Mesendoderm (in vitro differentiated cells): Measurements from ENCODE around the gene BLOC1S5.
A peak's percentile ranks its signal among the peaks of the same experiment; 100 is the strongest.

Source experiments
- DNase-seq: peaks from one replicate; pipeline ENCODE4 v3.0.0; 2013
- H2AK5ac ChIP-seq: 2 replicates; pipeline ENCODE4 v1.6.1; 2013; ENCODE audit warnings: low read length, inconsistent platforms
- H2BK120ac ChIP-seq: 2 replicates; pipeline ENCODE4 v1.6.1; 2013; ENCODE audit warnings: low read depth, mild to moderate bottlenecking, low read length, moderate library complexity, mixed read lengths
- H2BK15ac ChIP-seq: replicated peaks from 2 replicates; pipeline ENCODE4 v1.6.1; 2013; ENCODE audit warnings: low read depth, mild to moderate bottlenecking, moderate library complexity
- H2BK5ac ChIP-seq: 2 replicates; pipeline ENCODE4 v1.6.1; 2013; ENCODE audit warnings: low read length, inconsistent platforms
- H3K18ac ChIP-seq: 2 replicates; pipeline ENCODE4 v1.6.1; 2013; ENCODE audit warnings: mild to moderate bottlenecking, low read length, mixed read lengths
- H3K23ac ChIP-seq: one replicate; pipeline ENCODE4 v1.6.1; 2013; ENCODE audit warnings: low read length
- H3K27ac ChIP-seq: 2 replicates; pipeline ENCODE4 v1.5.1; 2013; ENCODE audit warnings: low read depth, mild to moderate bottlenecking, inconsistent platforms, low read length, moderate library complexity
- H3K27me3 ChIP-seq: 2 replicates; pipeline ENCODE4 v1.6.1; 2013; ENCODE audit warnings: low read length, control low read depth, mild to moderate bottlenecking, inconsistent platforms; ENCODE audit not compliant: insufficient read depth, poor library complexity
- H3K36me3 ChIP-seq: 2 replicates; pipeline ENCODE4 v1.6.1; 2013; ENCODE audit warnings: low read length, inconsistent platforms; ENCODE audit not compliant: control insufficient read depth, insufficient read depth
- H3K4ac ChIP-seq: one replicate; pipeline ENCODE4 v1.6.1; 2013; ENCODE audit warnings: low read depth, mild to moderate bottlenecking, low read length, moderate library complexity
- H3K4me1 ChIP-seq: 2 replicates; pipeline ENCODE4 v1.6.1; 2013; ENCODE audit warnings: low read depth, low read length, inconsistent platforms; ENCODE audit not compliant: control insufficient read depth
- H3K4me2 ChIP-seq: 2 replicates; pipeline ENCODE4 v1.6.1; 2013; ENCODE audit warnings: low read length
- H3K4me3 ChIP-seq: 2 replicates; pipeline ENCODE4 v1.5.1; 2013; ENCODE audit warnings: mild to moderate bottlenecking, low read length
- H3K56ac ChIP-seq: one replicate; pipeline ENCODE4 v1.6.1; 2013; ENCODE audit warnings: low read length
- H3K79me1 ChIP-seq: 2 replicates; pipeline ENCODE4 v1.6.1; 2013; ENCODE audit warnings: low read length, inconsistent platforms
- H3K79me2 ChIP-seq: 2 replicates; pipeline ENCODE4 v1.6.1; 2013; ENCODE audit warnings: mild to moderate bottlenecking, low read length; ENCODE audit not compliant: control insufficient read depth, insufficient read depth
- H3K9ac ChIP-seq: 2 replicates; pipeline ENCODE4 v1.6.1; 2013; ENCODE audit warnings: low read length, inconsistent platforms
- H4K5ac ChIP-seq: one replicate; pipeline ENCODE4 v1.6.1; 2013; ENCODE audit warnings: low read length
- H4K8ac ChIP-seq: one replicate; pipeline ENCODE4 v1.6.1; 2013; ENCODE audit warnings: low read depth, mild to moderate bottlenecking, control low read depth, low read length, moderate library complexity
- WGBS: extraction: QIAGEN DNeasy Blood & Tissue Kit; methylation state at CpG from one replicate; pipeline ENCODE4 v1.1.7; 2013; ENCODE audit warnings: low lambda C conversion rate, missing lambda C conversion rate; ENCODE audit not compliant: insufficient coverage; ENCODE audit errors: extremely low coverage; 5-methylcytosine and 5-hydroxymethylcytosine counted together

The BLOC1S5 gene

GRCh38 chr6:8030920-8031319 lies 33.3 kb downstream of the BLOC1S5 start:
- Histone ChIP-seq H3K56ac (no peak overlapping the region), H3K4me1 (no peaks in the 10 kb centered on the region), H3K9ac (no peak overlapping the region), H2BK5ac (no peak overlapping the region), H3K23ac (no peak overlapping the region), H3K27ac (no peak overlapping the region), H3K4me2 (no peak overlapping the region), H3K36me3 (no peaks in the 10 kb centered on the region), H4K5ac (no peak overlapping the region), H3K4ac (no peak overlapping the region), H2BK120ac (no peak overlapping the region), H3K4me3 (no peak overlapping the region), H4K8ac (no peak overlapping the region), H3K27me3 (no peaks in the 10 kb centered on the region), H2BK15ac (no peak overlapping the region), H3K18ac (no peak overlapping the region), H3K79me1 (no peaks in the 10 kb centered on the region), H3K79me2 (no peaks in the 10 kb centered on the region), H2AK5ac (no peak overlapping the region)
- no peak for DNase-seq
- WGBS: no CpG with 5 or more reads among the region's 5 CpGs

- H3K9ac ChIP-seq: no peak overlapping the region
- no peak overlapping the region for H4K5ac ChIP-seq
- no peaks in the 10 kb centered on the region for H3K36me3 ChIP-seq
- DNase-seq: peak; percentile 37
- no peak overlapping the region for H3K4me3 ChIP-seq
- no peak overlapping the region for H2BK15ac ChIP-seq
- no peak overlapping the region for H2AK5ac ChIP-seq
- no peak overlapping the region for H3K4ac ChIP-seq
- no peak overlapping the region for H4K8ac ChIP-seq
- no peak overlapping the region for H3K56ac ChIP-seq
- H3K79me2 ChIP-seq: no peaks in the 10 kb centered on the region
- H3K18ac ChIP-seq: no peak overlapping the region
- H2BK5ac ChIP-seq: no peak overlapping the region
- no CpG with 5 or more reads among the region's 6 CpGs for WGBS
- H3K4me1 ChIP-seq: no peaks in the 10 kb centered on the region
- H2BK120ac ChIP-seq: no peak overlapping the region
- no peak overlapping the region for H3K27ac ChIP-seq
- no peak overlapping the region for H3K23ac ChIP-seq
- no peak overlapping the region for H3K4me2 ChIP-seq
- H3K79me1 ChIP-seq: no peaks in the 10 kb centered on the region
- H3K27me3 ChIP-seq: no peaks in the 10 kb centered on the region
Observed at GRCh38 chr6:8029243-8029870, 34.8 kb downstream of the BLOC1S5 start.

GRCh38 chr6:8027965-8028651 lies 36.1 kb downstream of the BLOC1S5 start:
- Histone ChIP-seq H3K4me3 (no peak overlapping the region), H3K18ac (no peak overlapping the region), H3K79me1 (no peaks in the 10 kb centered on the region), H3K79me2 (no peaks in the 10 kb centered on the region), H3K56ac (no peak overlapping the region), H3K36me3 (no peaks in the 10 kb centered on the region), H3K4me2 (no peak overlapping the region), H2BK15ac (no peak overlapping the region), H3K9ac (no peak overlapping the region), H3K4me1 (no peaks in the 10 kb centered on the region), H3K4ac (no peak overlapping the region), H2BK120ac (no peak overlapping the region), H3K27me3 (no peaks in the 10 kb centered on the region), H4K5ac (no peak overlapping the region), H2BK5ac (no peak overlapping the region), H2AK5ac (no peak overlapping the region), H3K27ac (no peak overlapping the region), H4K8ac (no peak overlapping the region), H3K23ac (no peak overlapping the region)
- no peak for DNase-seq
- WGBS: no CpG with 5 or more reads among the region's 2 CpGs

- Histone ChIP-seq H3K79me1 (no peaks in the 10 kb centered on the region), H3K4ac (no peak overlapping the region), H3K9ac (no peak overlapping the region), H4K8ac (no peak overlapping the region), H3K36me3 (no peaks in the 10 kb centered on the region), H2BK15ac (no peak overlapping the region), H3K27ac (no peak overlapping the region), H3K79me2 (no peaks in the 10 kb centered on the region), H2BK120ac (no peak overlapping the region), H3K27me3 (no peaks in the 10 kb centered on the region), H3K4me3 (no peak overlapping the region), H3K4me1 (no peaks in the 10 kb centered on the region), H3K23ac (no peak overlapping the region), H3K4me2 (no peak overlapping the region), H2AK5ac (no peak overlapping the region), H2BK5ac (no peak overlapping the region), H4K5ac (no peak overlapping the region), H3K18ac (no peak overlapping the region), H3K56ac (no peak overlapping the region)
- no CpG with 5 or more reads among the region's 3 CpGs for WGBS
- no peak for DNase-seq
Observed at GRCh38 chr6:8026800-8027199, 37.4 kb downstream of the BLOC1S5 start.

- Histone ChIP-seq H3K56ac (no peak overlapping the region), H3K4me2 (no peak overlapping the region), H3K23ac (no peak overlapping the region), H3K79me2 (no peaks in the 10 kb centered on the region), H2BK5ac (no peak overlapping the region), H3K4me1 (no peaks in the 10 kb centered on the region), H2AK5ac (no peak overlapping the region), H2BK120ac (no peak overlapping the region), H3K36me3 (no peaks in the 10 kb centered on the region), H2BK15ac (no peak overlapping the region), H4K8ac (no peak overlapping the region), H3K4ac (no peak overlapping the region), H3K9ac (no peak overlapping the region), H3K79me1 (no peaks in the 10 kb centered on the region), H3K4me3 (no peak overlapping the region), H3K27me3 (no peaks in the 10 kb centered on the region), H3K18ac (no peak overlapping the region), H4K5ac (no peak overlapping the region), H3K27ac (no peak overlapping the region)
- DNase-seq: no peak
- no CpG with 5 or more reads among the region's 4 CpGs for WGBS
Observed at GRCh38 chr6:8025191-8025590, 39.0 kb downstream of the BLOC1S5 start.

- Histone ChIP-seq H3K18ac (no peak overlapping the region), H3K4me1 (no peaks in the 10 kb centered on the region), H3K36me3 (no peaks in the 10 kb centered on the region), H3K27me3 (no peaks in the 10 kb centered on the region), H3K56ac (no peak overlapping the region), H2BK120ac (no peak overlapping the region), H3K79me2 (no peaks in the 10 kb centered on the region), H3K9ac (no peak overlapping the region), H3K4ac (no peak overlapping the region), H3K4me3 (no peak overlapping the region), H3K4me2 (no peak overlapping the region), H4K5ac (no peak overlapping the region), H3K79me1 (no peaks in the 10 kb centered on the region), H3K27ac (no peak overlapping the region), H2BK15ac (no peak overlapping the region), H3K23ac (no peak overlapping the region), H2BK5ac (no peak overlapping the region), H4K8ac (no peak overlapping the region), H2AK5ac (no peak overlapping the region)
- no peak for DNase-seq
- no CpG with 5 or more reads among the region's 2 CpGs for WGBS
Observed at GRCh38 chr6:8023638-8024037, 40.6 kb downstream of the BLOC1S5 start.
